Neural progenitor cell (in vitro differentiated cells): ENCODE data around the gene ASXL1.

ENCODE experiments used
- CTCF ChIP-seq: fragments of 200-600 bp; sonication (generic); IDR thresholded peaks from 2 replicates; pipeline ENCODE4 v1.5.1; 2017; ENCODE audit warnings: antibody characterized with exemption, mild to moderate bottlenecking
- EZH2 ChIP-seq: fragments of 200-600 bp; sonication (generic); IDR thresholded peaks from 2 replicates; pipeline ENCODE4 v1.6.1; 2017; ENCODE audit warnings: antibody characterized with exemption, mild to moderate bottlenecking, moderate library complexity

GRCh38 chr20:32482442-32483261, 124.5 kb downstream of the ASXL1 start:
- no peak for TF ChIP-seq CTCF
- TF ChIP-seq EZH2: no peak
